HUES48 (cell line): ENCODE results near the gene FGF22.

ENCODE experiments used
- H3K27ac ChIP-seq: one replicate; pipeline ENCODE4 v1.7.0; 2013; ENCODE audit warnings: low read depth, low read length, inconsistent platforms
- H3K27me3 ChIP-seq: 2 replicates; pipeline ENCODE4 v1.6.1; 2013; ENCODE audit warnings: mild to moderate bottlenecking, low read length; ENCODE audit not compliant: control insufficient read depth, insufficient read depth
- H3K36me3 ChIP-seq: 2 replicates; pipeline ENCODE4 v1.6.1; 2013; ENCODE audit warnings: low read length; ENCODE audit not compliant: control insufficient read depth, insufficient read depth
- H3K4me1 ChIP-seq: 2 replicates; pipeline ENCODE4 v1.6.1; 2013; ENCODE audit warnings: mild to moderate bottlenecking, low read length; ENCODE audit not compliant: control insufficient read depth, insufficient read depth
- H3K4me3 ChIP-seq: 2 replicates; pipeline ENCODE4 v1.5.1; 2013; ENCODE audit warnings: mild to moderate bottlenecking, low read depth, low read length
- H3K9ac ChIP-seq: 2 replicates; pipeline ENCODE4 v1.6.1; 2013; ENCODE audit warnings: mild to moderate bottlenecking, low read depth, low read length, moderate library complexity
- H3K9me3 ChIP-seq: 2 replicates; pipeline ENCODE4 v1.6.1; 2013; ENCODE audit warnings: low read length; ENCODE audit not compliant: control insufficient read depth, insufficient read depth

Gene FGF22

DNA sequence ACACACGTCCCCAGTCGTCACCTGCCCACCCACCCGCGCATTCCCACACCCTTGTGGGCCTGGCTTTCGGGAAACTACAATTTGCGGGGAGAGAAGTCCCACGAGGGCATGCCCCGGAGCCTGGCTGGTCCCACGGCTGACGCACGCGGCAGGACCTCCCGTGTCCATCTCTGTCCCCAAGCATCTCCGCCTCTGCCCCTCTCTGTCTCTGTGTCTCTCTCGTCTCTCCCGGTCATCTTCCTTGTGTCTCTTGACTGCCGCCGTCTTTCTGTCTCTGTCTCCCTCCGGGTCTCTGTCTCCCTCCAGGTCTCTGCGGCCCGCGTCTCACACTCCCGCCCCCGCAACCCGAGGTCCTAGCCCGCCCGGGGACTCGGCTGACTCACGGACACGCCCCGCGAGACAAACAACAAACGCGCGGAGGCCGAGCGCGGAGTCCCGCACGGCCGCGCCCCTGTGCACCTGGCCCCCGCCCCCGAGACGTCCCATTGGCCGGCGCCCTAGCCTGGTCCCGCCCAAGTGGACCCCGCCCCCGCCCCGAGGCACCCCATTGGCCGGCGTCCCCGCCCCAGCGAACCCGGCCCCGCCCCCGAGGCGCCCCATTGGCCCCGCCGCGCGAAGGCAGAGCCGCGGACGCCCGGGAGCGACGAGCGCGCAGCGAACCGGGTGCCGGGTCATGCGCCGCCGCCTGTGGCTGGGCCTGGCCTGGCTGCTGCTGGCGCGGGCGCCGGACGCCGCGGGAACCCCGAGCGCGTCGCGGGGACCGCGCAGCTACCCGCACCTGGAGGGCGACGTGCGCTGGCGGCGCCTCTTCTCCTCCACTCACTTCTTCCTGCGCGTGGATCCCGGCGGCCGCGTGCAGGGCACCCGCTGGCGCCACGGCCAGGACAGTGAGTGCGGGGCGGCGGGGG is at the start of gene FGF22:
Gene FGF22, plus strand, starts transcription at position 627 of the 908 bp plus-strand sequence. Its CDS starts 47 bp downstream, at position 674.
- Histone ChIP-seq H3K27ac (no peak within 1 kb of the TSS), H3K36me3 (no peaks in the 10 kb centered on the region), H3K9ac (no peak within 1 kb of the TSS), H3K9me3 (no peaks in the 10 kb centered on the region), H3K27me3 (peaks cover 15% of the 10 kb centered on the region), H3K4me3 (peak within 1 kb of the TSS; percentile 54), H3K4me1 (peaks cover 2% of the 10 kb centered on the region; the same call in 1 of the 2 replicates)

- Histone ChIP-seq H3K27me3 (peaks cover 30% of the 10 kb centered on the region), H3K4me3 (peak overlapping the region; percentile 44; the same call in 1 of the 2 replicates), H3K9ac (no peak overlapping the region), H3K9me3 (no peaks in the 10 kb centered on the region), H3K27ac (no peak overlapping the region), H3K36me3 (no peaks in the 10 kb centered on the region), H3K4me1 (no peaks in the 10 kb centered on the region)
Measured at GRCh38 chr19:590396-590745, 49.3 kb upstream of the FGF22 start.

DNA sequence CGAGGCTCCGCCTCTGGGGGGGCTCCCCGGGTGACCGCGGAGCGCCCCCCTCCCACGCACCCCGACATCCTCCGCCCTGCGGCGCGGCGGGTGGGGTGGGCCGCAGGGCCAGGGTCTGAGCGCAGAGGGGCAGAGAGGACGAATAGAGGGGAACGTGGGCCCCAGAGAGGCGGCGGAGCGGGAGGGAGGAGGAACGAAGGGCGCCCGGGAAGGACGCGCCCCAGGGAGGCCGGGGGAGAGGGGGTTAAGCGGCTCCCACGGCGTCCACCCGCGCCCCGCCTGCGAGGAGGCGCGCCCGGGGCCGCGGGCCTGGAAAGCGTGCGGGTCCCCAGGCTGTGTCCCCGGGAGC is 49.0 kb upstream of the FGF22 start:
- Histone ChIP-seq H3K9ac (no peak overlapping the region), H3K27me3 (peaks cover 30% of the 10 kb centered on the region), H3K4me3 (peak overlapping the region; percentile 44; the same call in 1 of the 2 replicates), H3K9me3 (no peaks in the 10 kb centered on the region), H3K36me3 (no peaks in the 10 kb centered on the region), H3K4me1 (no peaks in the 10 kb centered on the region), H3K27ac (no peak overlapping the region)

DNA sequence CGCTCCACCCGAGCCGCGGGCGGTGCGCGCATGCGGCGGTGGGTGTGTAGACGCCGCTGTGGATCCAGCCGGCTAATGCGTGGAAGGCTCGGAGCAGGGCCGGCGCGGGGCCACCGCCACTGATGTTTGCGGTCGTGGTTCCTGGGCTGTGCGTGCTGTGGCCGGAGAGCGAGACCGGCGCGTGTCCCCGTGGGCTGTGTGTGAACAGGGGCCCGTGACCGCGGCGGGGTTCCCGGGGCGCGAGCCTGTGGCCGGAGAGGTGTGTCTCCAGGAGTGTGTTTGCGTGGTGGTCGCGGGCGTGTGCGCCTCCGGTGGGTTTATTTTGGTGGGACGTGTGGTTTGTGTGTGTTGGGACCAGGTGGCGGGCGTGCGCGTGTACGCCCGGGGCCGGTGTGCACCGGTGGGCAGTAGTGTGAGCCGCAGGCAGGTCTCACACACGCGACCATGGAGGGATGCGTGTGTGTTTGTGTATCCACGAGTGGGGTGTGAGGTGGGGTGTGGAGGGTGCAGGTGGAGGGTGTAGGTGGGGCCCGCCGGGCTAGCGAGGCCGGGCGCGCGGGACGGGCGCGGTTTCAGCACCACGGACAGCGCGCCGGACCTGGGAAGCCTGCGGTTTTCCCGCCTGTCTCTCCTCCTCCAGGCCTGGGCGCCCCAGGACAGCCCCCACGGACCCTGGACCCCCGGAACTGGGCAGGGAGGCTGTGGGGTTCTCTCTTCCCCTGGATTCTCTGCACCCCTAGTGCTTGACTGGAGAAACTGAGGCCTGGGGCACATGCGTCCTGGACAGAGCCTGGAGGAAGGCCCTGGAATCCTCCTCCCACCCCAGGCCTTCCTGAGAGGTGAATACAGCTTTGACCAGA is 48.4 kb upstream of the FGF22 start:
- Histone ChIP-seq H3K36me3 (no peaks in the 10 kb centered on the region), H3K27me3 (peaks cover 30% of the 10 kb centered on the region), H3K4me1 (no peaks in the 10 kb centered on the region), H3K9me3 (no peaks in the 10 kb centered on the region), H3K4me3 (no peak overlapping the region; the same call in 1 of the 2 replicates), H3K27ac (no peak overlapping the region), H3K9ac (no peak overlapping the region)

DNA sequence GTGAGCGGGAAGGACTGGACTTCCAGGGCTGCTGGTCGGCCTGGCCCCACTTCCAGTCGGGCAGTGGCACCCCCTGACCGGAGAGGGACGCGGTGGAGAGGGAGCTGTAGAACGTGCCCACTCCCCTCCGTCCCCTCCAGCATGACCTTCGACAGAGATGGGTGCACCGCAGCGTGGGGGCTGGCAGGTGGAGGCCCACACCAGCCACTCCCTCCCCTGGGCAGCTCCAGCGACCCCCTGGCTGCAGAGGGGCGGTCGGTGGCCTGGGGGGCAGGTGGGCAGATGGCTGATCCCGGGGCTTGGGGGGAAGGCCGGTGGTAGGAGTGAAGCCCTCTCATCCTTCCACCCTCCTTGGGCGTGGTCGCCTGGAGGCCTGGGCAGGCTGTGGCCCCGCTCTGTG is 47.6 kb upstream of the FGF22 start:
- H3K4me3 ChIP-seq = no peak overlapping the region

GRCh38 chr19:593055-593454 is 46.6 kb upstream of the FGF22 start:
- Histone ChIP-seq H3K4me1 (no peaks in the 10 kb centered on the region), H3K9ac (no peak overlapping the region), H3K27ac (no peak overlapping the region), H3K4me3 (no peak overlapping the region), H3K9me3 (no peaks in the 10 kb centered on the region), H3K36me3 (no peaks in the 10 kb centered on the region), H3K27me3 (peaks cover 30% of the 10 kb centered on the region)

More for the DNA sequence above, 47.6 kb upstream of the FGF22 start:
- peaks cover 30% of the 10 kb centered on the region for H3K27me3 ChIP-seq
- no peak overlapping the region for H3K27ac ChIP-seq
- H3K9me3 ChIP-seq = no peaks in the 10 kb centered on the region
- H3K4me1 ChIP-seq = no peaks in the 10 kb centered on the region
- no peak overlapping the region for H3K9ac ChIP-seq
- no peaks in the 10 kb centered on the region for H3K36me3 ChIP-seq

DNA sequence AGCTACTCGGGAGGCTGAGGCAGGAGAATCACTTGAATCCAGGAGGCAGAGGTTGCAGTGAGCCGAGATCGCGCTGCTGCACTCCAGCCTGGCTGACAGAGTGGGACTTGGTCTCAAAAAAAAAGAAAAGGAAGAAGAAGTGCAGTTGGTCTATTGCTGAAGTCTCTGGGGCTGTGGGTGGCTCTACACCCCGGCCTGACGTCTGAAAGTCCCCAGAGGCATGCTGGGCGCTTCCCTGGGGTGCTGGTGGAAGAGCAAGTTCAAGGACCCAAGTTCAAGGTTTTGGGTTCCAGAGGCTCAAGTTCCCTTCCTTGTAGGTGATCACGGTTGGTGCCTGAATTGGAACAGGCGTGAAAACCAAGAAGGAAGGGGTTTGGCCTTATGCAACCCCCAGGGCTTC is 46.2 kb upstream of the FGF22 start:
- H3K4me3 ChIP-seq = no peak overlapping the region
- peaks cover 27% of the 10 kb centered on the region for H3K27me3 ChIP-seq
- no peaks in the 10 kb centered on the region for H3K4me1 ChIP-seq
- no peak overlapping the region for H3K27ac ChIP-seq
- H3K9ac ChIP-seq = no peak overlapping the region
- no peaks in the 10 kb centered on the region for H3K9me3 ChIP-seq
- H3K36me3 ChIP-seq = no peaks in the 10 kb centered on the region

GRCh38 chr19:594265-594870 is 45.3 kb upstream of the FGF22 start:
- Histone ChIP-seq H3K9ac (no peak overlapping the region), H3K4me3 (no peak overlapping the region), H3K4me1 (no peaks in the 10 kb centered on the region), H3K9me3 (no peaks in the 10 kb centered on the region), H3K36me3 (no peaks in the 10 kb centered on the region), H3K27ac (no peak overlapping the region), H3K27me3 (peaks cover 18% of the 10 kb centered on the region)

GRCh38 chr19:595326-596262 is 44.1 kb upstream of the FGF22 start:
- peaks cover 12% of the 10 kb centered on the region for H3K27me3 ChIP-seq
- no peaks in the 10 kb centered on the region for H3K9me3 ChIP-seq
- H3K27ac ChIP-seq = no peak overlapping the region
- H3K4me3 ChIP-seq = no peak overlapping the region
- no peaks in the 10 kb centered on the region for H3K4me1 ChIP-seq
- no peaks in the 10 kb centered on the region for H3K36me3 ChIP-seq
- H3K9ac ChIP-seq = no peak overlapping the region

- Histone ChIP-seq H3K9ac (no peak overlapping the region), H3K4me3 (no peak overlapping the region), H3K36me3 (no peaks in the 10 kb centered on the region), H3K4me1 (no peaks in the 10 kb centered on the region), H3K27me3 (peaks cover 6% of the 10 kb centered on the region), H3K9me3 (no peaks in the 10 kb centered on the region), H3K27ac (no peak overlapping the region)
Measured at GRCh38 chr19:596263-596655, 43.4 kb upstream of the FGF22 start.
